HEK293 (cell line): ENCODE results near the gene VPS13D.

ENCODE experiments used
- CTCF ChIP-seq: fragments of 450-650 bp; formaldehyde crosslinking; IDR thresholded peaks from 2 replicates; pipeline ENCODE4 v1.5.1; 2016; ENCODE audit warnings: missing biosample characterization, missing genetic modification characterization
- OSR2 ChIP-seq: fragments of 450-650 bp; formaldehyde crosslinking; IDR thresholded peaks from 2 replicates; pipeline ENCODE4 v1.5.1; 2016; ENCODE audit warnings: missing biosample characterization, missing genetic modification characterization
- PRDM2 ChIP-seq: fragments of 450-650 bp; formaldehyde crosslinking; IDR thresholded peaks from 2 replicates; pipeline ENCODE4 v1.5.1; 2016; ENCODE audit warnings: missing biosample characterization, missing genetic modification characterization, borderline replicate concordance
- ZBTB6 ChIP-seq: fragments of 450-650 bp; formaldehyde crosslinking; IDR thresholded peaks from 2 replicates; pipeline ENCODE4 v1.5.1; 2017; ENCODE audit warnings: missing biosample characterization, missing genetic modification characterization
- ZNF76 ChIP-seq: fragments of 450-650 bp; formaldehyde crosslinking; IDR thresholded peaks from 2 replicates; pipeline ENCODE4; 2016; ENCODE audit warnings: low read depth, missing biosample characterization, missing genetic modification characterization, borderline replicate concordance
- ZNF830 ChIP-seq: fragments of 450-650 bp; IDR thresholded peaks from 2 replicates; pipeline ENCODE4 v1.5.0; 2018; ENCODE audit warnings: missing biosample characterization, missing genetic modification characterization, low read depth, mild to moderate bottlenecking, moderate library complexity
- TF ChIP-seq, protein P1 (sequence below): sonication (generic); formaldehyde crosslinking; IDR thresholded peaks from 2 replicates; pipeline ENCODE4 v1.8.1; 2022; ENCODE audit warnings: mild to moderate bottlenecking, moderate library complexity, missing genetic modification reagents

DNA sequence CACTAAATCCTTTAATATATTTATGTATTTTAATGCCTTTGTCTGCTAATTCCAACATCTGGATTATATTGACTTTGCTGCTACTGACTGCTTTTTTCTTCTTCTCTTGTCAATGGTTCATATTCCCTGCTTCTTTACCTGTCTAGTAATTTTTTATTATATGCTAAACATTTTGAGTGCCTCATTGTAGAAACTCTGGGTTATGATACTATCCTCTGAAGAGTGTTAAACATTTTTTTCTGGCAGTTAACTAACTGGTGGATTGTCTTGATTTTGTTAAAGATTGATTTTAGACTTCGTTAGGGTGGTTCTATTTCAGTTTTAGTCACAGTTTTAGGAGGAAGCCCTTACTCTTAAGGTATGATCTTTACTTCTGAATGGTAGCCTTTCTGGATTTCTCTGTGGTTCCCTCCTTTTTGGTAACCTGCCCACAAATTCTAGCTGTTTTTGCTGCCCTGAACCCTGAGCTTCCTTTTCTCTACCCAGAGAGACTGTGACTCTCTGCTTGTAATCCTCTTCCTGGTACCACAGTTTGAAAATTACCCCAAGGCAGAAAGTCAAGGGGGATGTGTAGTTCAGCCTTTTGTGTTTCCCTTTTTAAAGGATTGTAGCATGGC is 306.3 kb downstream of the VPS13D start:
- TF ChIP-seq PRDM2 (no peak), CTCF (no peak), ZNF830 (tag by site-specific recombination) (no peak), OSR2 (no peak), ZNF76 (tag by site-specific recombination) (no peak), ZBTB6 (no peak)
- TF ChIP-seq, protein P1, sequence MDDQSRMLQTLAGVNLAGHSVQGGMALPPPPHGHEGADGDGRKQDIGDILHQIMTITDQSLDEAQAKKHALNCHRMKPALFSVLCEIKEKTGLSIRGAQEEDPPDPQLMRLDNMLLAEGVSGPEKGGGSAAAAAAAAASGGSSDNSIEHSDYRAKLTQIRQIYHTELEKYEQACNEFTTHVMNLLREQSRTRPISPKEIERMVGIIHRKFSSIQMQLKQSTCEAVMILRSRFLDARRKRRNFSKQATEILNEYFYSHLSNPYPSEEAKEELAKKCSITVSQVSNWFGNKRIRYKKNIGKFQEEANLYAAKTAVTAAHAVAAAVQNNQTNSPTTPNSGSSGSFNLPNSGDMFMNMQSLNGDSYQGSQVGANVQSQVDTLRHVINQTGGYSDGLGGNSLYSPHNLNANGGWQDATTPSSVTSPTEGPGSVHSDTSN: no peak
